Cardiac fibroblast (primary cell): ENCODE data around the gene EGFR.

Source experiments
- DNase-seq, 2 donors: peaks; one replicate each; pipeline versions ENCODE4 v3.0.0 to v3.0.0-alpha.2; 2010; ENCODE audit warnings: low read depth in 2 of 2
- H3K4me3 ChIP-seq, 2 donors: replicated peaks in 1 of 2; 1 replicate in 1 of 2; 2 replicates in 1 of 2; pipeline ENCODE4 v1.5.1; 2011; ENCODE audit warnings: low read depth in 2 of 2, low read length in 2 of 2, mild to moderate bottlenecking in 2 of 2, moderate library complexity in 1 of 2
- TF ChIP-seq, protein P1 (sequence below): IDR thresholded peaks from one replicate; pipeline ENCODE4 v1.5.1; 2011; ENCODE audit warnings: low read depth, mild to moderate bottlenecking, low read length, inconsistent platforms

EGFR gene

DNA sequence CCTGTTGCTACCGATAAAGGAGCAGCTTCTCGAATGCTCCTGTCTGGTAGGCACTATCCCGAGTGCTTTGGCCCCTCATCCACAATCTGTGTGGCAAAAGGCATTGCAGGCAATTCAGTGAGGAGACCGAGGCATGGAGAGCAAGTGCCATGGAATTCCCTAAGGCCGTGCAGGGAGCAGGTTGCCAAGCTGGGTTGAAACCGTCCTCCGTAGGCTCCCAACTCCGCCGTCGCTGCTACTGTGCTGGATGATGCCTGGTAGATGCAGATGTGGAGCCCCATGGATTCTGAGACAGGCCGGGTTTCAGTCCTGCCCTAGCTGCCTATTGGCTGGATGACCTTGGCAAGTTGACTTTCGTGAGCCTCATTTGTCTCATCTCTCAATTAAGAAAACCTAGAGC lies 85.3 kb downstream of the EGFR start:
- no peak for DNase-seq
- TF ChIP-seq, protein P1, sequence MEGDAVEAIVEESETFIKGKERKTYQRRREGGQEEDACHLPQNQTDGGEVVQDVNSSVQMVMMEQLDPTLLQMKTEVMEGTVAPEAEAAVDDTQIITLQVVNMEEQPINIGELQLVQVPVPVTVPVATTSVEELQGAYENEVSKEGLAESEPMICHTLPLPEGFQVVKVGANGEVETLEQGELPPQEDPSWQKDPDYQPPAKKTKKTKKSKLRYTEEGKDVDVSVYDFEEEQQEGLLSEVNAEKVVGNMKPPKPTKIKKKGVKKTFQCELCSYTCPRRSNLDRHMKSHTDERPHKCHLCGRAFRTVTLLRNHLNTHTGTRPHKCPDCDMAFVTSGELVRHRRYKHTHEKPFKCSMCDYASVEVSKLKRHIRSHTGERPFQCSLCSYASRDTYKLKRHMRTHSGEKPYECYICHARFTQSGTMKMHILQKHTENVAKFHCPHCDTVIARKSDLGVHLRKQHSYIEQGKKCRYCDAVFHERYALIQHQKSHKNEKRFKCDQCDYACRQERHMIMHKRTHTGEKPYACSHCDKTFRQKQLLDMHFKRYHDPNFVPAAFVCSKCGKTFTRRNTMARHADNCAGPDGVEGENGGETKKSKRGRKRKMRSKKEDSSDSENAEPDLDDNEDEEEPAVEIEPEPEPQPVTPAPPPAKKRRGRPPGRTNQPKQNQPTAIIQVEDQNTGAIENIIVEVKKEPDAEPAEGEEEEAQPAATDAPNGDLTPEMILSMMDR = no peak
- H3K4me3 ChIP-seq = no peak overlapping the region

DNA sequence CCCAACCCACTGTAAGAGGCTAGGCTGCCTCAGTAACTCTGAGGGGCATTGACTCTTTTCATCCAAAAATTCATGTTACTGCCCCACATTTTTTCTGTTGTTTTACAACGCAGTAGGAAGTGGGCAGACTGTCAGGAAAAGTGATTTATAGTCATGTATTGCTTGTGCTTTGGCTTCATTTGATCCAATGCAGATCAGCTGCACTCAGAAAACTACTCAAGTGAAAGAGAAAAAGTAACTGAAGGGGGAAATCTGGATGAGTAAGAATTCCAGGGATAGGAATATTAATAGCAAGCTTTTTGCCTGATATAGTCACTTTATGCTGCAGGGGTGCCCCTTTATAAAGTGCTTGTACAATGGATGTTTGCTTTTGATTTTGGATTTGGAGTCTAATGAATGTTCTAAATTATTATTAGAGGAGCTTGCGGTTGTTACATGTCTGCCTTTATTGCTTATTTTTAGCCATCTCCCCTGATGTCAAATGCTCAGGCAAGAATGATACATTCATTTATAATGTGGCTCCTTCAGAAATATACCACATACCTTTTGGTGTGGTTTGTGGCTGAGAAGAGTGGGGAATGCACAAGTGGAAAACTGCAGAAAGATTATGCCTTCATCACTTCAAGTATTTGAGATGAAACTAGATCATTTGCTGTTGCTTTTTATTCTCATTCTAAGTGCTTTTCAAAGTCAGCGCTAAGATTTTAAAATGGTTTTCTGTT lies 86.1 kb downstream of the EGFR start:
- DNase-seq = no peak
- TF ChIP-seq, protein P1 = no peak

DNA sequence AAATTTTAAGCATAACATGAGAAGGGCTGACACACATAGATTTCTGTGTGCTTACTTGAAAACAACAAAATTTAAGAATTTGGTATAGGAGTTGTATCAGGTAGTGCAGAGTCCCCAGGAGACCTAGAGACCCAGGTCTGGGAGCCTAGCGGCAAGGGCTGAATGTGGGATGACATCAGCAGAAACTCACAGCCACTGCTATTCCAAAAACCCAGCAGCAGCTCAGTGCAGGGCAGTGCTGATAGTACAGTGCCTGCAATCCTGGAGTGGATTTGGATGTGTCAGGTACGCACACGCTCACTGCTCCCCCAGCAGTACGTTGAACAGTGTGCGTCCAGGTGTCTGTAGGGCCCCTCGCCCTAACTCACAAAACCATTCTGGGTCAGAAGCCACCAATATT lies 87.1 kb downstream of the EGFR start:
- DNase-seq = no peak
- no peak overlapping the region for H3K4me3 ChIP-seq
- TF ChIP-seq, protein P1 = no peak

More for the DNA sequence above, 86.1 kb downstream of the EGFR start:
- no peak overlapping the region for H3K4me3 ChIP-seq

DNA sequence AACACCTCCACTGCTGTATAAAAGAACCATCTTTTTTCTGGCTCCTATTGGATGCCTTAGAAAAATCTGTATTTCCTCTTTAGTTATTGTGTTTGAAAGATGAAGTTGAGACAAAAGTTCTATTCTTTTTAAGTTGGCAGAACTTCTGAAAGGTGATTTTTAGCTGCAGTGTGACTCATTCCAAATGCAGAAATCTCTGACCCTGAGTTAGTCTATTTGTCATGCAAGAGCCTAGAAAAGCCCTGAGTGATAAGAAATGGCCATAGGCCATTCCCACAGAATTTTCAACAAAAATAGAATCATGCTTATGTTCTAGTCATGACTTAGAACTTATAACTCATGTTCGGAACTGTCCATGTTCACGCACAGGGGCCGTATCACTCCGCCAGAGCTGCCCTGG lies 89.1 kb downstream of the EGFR start:
- TF ChIP-seq, protein P1 = no peak
- DNase-seq = peak in 1 of 2 donors; percentile 32
- H3K4me3 ChIP-seq = no peak overlapping the region

DNA sequence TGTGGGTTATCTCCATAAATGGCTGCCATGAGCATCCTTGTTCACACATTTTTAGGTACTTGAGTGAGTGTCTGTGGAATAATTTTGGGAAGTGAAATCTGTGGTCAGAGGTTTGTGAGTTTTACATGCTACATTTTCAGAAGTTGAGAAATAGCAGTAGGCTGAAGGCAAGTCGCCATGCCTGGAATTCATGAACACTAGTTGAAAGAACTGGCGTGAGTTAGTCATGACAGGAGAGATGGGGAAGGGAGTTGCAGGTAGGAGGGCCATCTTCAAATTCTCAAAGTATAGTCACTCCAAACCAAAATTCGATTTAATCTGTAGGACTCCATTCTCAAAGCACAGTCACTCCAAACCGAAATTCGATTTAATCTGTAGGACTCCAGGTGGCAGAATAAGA lies 89.6 kb downstream of the EGFR start:
- TF ChIP-seq, protein P1 = no peak
- H3K4me3 ChIP-seq = no peak overlapping the region
- no peak for DNase-seq

DNA sequence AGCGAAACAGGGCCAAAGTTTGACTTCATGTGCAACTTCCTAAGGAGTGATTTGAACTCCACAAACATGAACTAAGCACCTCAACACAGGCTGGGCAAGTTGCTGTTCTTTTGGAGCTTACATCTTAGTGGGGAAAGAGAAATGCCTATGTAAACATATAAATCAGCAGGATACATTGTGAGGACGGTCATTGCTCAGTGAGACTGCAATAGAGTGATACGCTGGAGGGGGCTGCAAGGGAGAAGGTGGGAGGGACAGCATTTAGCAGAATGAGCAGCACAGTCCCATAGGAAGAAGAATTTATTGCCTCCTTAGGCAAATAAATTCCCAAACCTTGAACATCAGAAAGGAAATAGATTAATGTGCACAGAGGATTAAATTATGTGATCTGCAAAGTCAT lies 90.0 kb downstream of the EGFR start:
- H3K4me3 ChIP-seq = no peak overlapping the region
- TF ChIP-seq, protein P1 = no peak
- DNase-seq = no peak
